HG03139 (cell line): ENCODE results near the gene TSPEAR.

Experiments
- ATAC-seq: cut with Tn5 transposase; IDR thresholded peaks from one replicate; pipeline ENCODE4 v1.9.1; 2021; ENCODE audit not compliant: unreplicated experiment

Gene TSPEAR

DNA sequence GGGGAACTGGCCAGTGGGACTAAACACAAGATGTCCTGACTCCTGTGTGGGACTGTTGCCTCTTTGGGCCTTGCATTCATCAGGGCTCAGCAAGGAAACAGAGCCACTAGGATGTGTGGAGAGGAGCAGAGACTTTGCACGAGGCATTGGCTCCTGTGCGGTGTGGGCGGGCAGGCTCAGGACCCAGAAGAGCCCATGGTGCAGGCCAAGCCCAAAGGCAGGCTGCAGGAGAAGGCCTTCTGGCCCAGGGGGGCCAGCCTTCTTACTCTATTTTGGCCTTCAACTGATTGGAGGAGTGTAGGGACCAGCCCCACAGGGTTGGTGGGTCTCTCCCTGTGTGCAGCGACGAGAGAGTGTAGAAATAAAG is 232.6 kb downstream of the TSPEAR start:
- ATAC-seq: no peak

DNA sequence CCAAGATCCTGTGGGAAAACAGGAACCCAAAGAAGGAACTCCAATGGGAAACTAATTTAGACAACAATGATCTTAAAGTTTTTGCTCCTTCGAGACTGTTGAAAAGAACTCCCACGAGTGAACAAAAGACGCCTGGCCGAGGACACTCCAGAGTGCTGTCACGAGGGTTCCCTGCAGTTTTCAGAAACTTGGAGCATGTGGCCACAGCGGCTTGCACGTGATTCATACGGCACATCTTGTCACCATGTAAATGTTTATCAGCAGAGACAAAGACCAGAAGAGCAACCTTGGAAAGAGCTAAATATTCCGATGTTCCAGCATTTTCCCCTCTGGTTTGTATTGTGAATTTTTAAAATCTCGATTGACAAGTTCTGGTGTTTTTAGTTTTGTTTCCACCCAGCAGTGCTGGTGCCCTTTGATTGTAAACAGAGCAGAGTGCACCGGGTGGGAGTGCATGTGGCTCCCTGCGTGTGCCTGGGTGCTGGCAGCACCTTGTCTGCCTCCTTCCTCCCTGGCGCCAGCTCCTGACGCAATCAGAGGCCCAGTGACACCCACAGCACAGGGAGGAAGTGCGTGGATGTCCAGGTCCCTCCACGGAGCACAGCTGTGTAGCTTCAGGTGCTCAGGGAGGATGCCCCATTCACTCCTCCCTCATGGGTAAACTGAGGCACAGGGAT is 233.1 kb downstream of the TSPEAR start:
- ATAC-seq: no peak

DNA sequence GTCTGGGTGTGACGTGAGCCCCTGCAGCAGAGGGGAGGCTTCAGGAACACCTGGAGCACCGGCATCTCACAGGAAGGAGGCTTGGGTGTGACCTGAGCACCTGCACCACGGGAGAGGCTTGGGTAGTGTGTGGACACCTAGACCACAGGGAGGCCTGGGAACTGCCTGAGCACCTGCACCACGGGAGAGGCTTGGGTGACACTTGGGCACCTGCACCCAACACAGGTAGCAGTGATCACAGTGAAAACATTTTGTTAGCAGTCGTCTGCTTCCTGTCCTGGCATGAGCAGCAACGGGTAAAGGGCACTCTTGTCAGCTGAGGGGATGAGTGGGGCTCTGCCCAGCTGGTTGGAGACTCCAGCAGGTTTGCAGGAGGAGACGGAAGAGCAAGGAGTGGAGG is 233.7 kb downstream of the TSPEAR start:
- ATAC-seq: no peak

DNA sequence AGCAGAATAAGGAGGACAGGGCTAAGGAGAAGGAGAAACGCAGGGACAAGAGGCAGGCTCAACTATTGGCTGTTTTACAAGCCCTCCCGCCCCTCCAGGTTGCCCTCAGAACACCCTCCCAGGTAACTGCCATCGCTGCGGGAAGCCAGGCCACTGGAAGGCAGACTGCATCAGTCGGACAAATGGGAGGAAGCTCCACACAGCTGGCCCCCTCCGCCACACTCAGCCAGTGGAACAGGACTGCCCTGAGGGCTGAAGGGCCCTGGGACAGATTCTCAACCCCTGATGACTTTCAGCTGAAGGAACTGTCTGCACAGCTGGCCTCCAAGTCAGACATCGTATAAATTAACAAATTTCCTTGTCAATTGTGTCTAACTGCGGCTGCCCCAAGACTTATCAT is 234.2 kb downstream of the TSPEAR start:
- ATAC-seq: no peak

DNA sequence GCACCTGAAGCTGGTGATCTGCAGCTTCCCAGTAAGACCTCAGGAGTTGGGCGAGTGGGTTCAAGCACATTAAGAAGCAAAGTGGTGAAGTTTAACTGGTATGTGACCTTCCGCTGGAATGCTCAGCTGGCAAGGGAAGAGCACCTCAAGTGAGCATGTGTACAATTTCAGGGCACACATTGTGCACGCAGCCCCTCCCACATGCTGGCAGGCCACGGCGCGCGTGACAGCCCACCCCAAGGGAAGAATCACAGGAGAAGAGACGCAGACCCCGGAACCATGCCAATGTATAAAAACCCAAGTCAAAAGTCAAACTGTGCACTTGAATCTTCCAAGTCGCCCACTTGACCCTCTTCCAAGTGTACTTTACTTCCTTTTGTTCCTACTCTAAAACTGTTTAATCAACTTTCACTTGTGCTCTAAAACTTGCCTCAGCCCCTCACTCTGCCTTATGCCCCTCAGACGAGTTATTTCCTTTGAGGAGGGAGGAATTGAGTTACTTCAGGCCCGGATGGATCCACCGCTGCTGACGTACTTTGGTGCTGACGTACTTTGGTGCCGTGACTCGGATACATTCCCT is 236.0 kb downstream of the TSPEAR start:
- ATAC-seq: no peak

DNA sequence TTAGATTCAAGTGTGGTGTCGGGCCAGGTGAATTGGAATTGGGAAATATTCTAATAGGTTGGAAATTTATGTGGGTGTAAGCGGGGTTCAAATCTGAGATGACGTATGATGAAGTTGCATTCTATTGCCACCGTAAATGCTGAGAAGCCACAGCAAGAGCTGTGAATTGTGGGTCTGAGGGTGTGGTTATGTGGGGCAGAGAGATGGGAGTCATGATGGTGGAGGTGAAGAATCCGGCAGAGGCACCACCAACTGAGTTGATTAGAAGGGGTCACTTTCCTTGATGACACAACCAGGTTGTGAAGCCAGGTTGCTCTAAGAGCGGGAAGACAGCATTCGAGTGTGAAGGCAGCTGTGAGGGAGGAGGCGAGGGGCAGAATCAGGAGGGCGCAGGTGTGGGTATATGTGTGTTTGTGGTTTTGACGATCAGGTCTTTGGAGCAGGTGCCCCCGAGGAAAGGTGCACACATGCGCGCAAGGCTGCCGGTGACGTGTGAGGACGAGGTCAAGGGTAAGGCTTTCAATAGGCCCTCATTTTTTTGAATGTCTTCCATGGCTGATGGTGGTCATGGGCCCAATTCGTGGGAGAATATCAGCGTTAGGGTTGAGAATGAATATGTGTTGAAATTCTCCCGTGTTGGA is 237.3 kb downstream of the TSPEAR start:
- ATAC-seq: no peak

DNA sequence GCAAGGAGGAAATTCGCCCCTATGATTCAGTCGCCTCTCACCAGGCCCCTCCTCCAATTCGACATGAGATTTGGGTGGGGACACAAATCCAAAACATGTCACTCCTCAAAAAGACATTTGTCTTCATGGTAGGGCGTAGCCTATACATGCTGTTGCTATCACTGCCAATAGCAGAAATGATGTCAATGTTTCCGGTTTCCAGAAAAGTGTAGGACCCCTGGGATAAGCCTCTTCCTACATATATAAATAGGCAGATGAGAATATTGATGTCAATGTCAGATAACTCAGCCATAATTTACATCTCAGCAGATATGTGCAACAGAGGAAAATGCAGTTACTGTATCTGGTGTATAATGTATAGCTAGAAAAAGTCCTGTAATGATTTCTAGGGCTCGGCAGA is 239.4 kb downstream of the TSPEAR start:
- no peak for ATAC-seq

DNA sequence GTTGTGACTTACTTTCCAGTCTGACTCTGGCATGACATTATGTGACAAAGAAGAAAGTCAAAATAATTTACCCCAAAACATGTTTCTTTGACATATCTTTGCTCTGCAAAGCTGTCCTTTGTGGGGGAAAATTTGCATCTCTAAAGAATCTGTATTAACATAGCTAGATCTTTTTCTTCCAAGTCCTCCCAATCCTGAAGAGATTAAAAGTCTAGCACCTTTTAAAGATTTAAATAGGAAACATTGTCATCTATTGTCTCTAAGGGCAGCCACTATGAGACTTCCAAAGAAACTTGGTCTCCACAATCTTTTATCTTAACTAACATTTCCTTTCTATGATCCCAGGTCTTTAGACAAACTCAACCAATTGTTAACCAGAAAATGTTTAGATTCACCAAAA is 240.0 kb downstream of the TSPEAR start:
- no peak for ATAC-seq

DNA sequence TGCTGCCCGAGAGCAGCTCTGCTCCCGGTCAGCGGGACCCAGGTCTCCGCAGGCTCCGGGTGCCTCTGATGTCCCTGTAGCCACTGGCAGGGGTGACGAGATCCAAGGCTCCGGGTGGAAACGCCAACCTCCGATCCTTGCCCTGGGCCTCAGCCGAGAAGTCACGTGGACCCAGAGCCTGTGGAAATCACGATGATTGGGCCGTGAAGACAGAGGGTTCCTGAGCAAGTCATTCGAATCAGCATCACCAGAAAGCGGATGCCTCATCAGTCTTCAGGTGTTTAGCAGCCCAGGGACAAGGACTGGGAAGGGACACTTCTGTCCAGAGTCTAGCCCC is 243.5 kb downstream of the TSPEAR start:
- no peak for ATAC-seq

DNA sequence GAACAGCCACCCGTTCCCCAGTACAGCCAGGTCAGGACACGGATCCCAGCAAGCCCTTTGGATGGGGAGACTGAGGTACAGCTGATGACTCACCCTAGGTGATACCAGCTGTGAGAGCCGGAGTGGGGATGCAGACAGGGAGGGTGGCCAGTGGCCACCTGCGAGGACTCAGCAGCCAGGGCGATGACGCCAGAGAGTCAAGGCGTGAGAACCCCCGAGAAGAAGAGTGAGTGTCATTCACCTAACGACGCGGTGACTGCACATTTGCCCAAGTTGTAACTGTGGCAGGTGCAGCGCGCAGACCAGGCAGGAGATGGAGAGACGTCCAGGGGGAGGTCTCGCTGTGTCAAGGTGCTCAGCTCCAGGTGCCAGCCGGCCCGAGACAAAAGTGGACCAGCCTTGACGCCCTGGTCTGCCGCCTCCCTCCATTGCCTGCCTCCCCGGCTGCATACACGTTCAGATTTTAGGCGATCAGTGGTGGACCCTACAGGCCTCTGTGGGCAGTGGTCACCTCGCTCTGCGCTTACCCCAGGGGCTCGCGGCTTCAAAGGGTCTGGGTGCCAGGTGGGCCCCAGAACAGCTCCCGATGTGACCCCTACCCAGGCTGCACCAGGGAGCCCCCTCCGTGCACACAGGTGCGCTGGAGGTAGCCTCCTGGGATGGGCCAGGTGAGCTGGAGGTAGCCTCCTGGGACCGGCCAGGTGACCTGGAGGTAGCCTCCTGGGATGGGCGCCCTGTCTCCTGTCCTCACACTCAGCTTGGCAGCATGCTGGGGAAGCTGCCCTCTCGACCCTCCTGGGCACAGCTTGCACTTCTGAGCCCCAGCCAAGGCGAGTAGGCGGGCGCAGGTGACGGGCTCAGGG is 244.1 kb downstream of the TSPEAR start:
- ATAC-seq: no peak

DNA sequence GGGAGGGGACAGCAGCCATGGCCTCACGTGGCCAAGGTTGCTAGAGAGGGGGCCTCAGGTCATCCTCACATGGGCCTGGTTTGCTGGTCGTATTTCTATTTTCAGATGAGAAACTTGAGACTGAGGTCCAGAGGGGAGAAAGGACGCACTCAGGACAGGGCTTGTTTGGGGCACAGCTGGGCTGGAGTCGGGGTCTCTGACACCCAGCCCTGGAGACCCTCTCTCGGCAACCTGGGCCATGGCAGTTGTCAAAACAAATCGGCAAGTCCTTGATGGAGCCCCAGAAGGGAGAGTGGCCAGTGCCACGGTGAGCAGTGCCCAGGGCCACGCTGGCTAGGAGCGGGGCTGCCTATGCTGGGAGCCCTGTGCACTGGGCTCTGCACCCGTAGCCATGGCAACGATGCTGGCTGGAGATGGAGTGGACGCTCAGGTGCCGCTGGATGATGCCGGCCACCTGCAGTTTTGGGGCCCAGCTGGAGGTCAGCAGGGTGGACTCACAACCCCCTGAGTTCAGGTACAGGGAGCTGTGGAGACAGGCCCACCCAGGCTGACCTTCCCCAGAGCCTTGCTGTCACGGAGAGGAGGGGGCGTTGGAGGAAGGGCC is 244.9 kb downstream of the TSPEAR start:
- no peak for ATAC-seq

DNA sequence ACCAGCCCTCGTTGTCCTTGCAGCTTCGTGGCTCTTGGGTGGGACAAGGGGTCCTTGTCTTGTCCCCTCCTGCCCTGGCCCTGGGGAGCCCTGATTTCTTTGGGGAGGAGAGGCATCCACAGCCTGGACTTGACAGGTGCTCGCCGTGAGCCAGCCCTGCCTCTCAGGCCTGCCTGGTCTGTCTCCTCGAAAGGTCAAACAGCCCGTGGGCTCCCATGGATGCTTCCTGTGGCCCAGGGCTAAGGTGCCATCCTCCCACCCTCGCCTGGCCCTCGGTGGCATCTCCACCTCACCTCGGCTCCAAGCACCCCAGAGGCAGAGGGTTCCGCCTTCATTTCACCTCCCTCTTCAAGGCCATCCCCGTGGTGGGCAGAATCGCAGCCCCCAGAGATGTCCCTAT is 247.0 kb downstream of the TSPEAR start:
- ATAC-seq: no peak

DNA sequence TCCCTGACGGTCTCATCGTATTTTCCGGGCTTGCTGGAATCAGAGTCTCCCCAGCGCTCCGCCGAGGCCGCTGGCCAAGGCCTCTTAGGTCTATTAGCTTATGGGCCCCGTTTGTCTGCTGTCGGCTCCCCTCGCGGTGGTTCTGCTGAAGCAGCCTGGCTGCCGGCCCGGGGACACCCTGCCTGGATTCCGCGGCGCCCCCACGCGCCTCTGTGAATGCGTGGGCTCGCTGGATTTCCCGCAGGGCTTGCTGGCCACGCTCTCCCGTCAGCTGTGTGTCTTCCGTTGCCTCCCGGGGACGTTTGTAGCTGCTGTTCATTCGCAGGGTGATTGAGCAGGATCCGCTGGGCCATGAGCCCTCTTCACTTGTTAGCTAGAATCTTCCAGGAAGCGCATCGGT is 247.6 kb downstream of the TSPEAR start:
- no peak for ATAC-seq

DNA sequence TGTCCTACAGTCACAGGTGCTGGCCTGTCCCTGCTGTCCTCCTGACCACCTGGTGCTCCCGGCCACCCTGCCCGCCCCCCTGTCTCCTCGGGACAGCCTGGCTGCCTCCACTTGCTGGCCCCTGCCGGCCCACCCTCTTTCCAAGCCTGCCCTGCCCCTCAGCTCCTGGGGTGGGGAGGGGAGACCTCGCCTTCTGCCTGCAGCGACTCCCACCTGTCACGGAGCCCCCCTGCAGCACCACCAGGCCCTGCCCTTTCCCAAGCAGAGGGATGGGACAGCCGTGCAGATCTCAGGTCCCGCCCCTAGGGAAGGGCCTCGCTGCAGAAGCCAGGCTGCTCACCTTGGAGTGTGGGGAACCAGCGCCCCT is 248.6 kb downstream of the TSPEAR start:
- no peak for ATAC-seq

DNA sequence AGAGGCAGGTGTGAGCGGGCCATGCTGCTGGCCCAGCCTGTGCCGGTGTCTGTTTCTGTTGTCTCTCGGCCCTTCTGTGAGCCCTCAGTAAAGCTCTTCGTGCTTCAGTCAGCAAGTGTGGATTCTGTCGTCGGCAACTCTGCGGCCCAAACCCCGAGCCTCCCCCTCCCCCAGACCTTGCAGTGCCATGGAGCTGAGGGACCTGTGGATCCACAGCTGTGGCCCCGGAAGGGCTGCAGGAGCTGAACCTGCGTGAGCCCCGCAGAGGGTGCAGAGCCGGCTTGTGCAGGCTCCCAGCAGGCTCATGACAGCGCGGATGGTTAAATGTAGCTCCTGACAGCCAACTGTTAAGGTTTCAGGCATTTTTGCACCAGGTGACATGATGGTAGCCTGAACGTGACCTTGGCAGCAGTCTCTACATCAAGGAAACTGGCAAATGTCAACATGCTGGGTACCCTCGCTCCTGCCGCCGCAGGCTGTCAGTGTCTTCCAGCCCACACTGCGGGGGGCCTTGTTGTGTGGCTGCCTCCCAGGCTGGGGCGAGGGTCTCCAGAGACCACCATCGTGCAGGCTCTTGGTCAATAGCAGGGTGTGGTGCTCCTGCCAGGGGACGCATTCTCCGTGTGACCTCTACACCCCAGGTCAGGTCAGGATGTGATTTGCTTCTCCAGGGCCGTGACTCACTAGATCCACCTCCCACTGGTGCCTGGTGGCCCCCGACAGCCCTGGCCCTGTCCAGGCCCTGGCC is 249.1 kb downstream of the TSPEAR start:
- ATAC-seq: no peak

DNA sequence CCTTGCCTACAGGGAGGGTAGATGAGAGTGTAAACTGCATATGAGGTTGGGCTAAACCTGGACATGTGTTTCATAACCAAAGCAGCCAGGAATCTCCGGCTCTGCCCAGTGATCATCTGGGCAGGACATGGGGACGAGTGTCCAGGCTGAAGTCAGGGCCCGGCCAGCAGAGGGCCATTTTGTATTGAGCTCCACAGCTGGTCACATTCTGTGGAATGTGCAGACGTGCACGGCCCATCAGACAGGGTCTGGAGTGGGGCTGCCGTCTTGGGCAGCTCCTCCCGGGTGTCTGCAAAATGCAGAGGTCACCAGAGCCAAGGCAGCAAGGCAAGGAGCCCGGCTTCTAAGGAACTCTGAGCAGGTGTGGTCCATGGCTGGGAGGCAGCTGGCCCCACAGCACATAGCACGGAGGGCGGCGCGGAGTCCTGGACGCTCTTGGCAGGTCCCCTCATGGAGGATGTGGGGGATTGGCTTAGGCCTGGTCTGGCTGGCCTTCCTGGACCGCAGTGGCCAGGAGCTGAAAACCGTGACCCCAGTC is 249.8 kb downstream of the TSPEAR start:
- no peak for ATAC-seq

DNA sequence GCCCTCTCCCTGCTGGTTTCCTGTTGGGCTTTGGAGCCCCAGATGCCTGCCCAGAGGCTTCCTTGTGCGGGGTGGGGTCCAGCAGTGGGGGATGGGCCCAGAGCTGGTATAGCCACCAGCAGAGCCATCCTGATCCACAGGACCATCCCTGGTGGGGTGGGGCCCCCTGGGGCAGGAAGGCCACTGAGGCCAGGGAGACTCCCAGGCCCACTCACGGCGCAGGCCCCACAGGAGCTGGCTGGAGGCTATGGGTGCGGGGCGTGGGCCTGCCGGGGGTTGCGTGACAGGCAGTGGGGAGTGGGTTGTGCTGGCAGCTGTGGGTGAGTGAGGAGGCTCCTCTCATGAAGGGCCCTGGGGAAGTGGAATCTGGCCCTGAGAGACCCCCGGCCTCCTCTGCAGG is 250.4 kb downstream of the TSPEAR start:
- ATAC-seq: no peak

DNA sequence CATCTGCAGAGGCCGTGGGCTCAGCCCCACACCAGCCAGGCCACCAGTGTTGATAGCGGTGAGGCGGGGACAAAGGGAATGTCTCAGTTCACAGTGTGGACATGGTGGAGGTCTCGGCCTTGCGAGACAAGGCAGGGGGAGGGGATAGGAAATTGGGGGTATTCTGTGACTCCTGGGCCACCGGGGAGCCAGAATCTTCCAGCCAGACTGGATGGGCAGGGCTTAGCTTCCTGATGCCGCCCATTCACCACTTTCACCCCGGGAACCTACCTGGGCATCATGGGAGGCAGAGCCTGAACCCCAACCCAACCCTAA is 251.0 kb downstream of the TSPEAR start:
- ATAC-seq: no peak

DNA sequence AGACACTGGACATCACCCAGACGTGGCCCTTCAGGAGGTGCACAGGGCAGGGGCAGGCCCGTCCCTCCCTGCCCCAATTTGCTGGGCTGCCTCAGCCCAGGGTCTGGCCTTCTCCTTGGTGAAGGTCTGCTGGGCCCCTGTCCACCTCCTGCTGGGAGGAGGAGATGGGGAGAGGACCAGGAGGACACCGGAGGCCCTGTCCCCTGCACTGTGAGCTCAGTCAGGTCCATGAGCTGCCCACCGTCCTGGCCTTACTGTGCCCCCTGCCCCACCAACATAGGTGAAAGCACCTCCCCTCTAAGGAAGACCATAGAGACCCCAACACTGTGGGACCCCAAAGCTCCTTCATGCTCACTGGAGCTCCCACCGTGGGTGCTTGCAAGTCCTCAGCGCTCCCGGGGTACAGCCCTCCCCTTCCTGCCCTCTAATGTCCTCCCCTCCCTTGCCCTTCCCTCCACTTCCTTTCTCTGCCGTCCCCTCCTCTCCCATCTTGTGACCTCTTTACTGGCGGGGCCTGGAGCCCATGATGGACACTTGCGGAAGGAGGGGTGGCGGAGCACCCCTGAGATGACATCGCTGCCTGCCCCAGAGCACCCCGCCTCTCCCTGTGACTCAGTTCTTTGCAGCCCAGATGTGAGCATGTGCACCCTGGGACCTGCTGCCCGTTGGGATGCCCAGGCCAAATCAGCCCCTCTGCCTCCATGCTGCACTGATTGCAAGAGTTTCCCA is 251.5 kb downstream of the TSPEAR start:
- ATAC-seq: no peak
